Activated CD4-positive, CD25-positive, alpha-beta regulatory T cell (primary cell): ENCODE results near the gene AASDHPPT.

Experiments used
- DNase-seq, 4 experiments: peaks; one replicate each; lab custom pipeline; 2025; lab: John Stamatoyannopoulos, UW

AASDHPPT gene

DNA sequence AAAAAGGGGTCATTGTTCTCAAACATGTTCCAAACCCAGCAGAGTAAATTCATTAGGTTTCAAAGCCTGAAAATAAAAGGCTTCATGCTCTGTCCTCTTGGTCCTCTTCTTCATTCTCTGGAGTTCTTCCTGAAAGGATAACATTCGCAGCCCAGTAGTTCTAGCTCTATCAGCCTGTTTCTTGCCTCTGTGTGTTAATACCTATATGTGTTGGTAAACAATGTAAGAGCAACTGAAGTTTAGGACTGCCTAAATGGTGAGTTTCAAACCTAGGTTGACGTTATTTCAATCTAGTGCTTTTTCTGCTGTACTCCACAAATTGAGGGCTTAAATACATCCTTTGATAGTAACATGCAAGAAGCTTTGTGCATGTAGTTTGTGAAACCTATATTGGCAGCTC, 9.4 kb downstream of the AASDHPPT start:
- DNase-seq: no peak

DNA sequence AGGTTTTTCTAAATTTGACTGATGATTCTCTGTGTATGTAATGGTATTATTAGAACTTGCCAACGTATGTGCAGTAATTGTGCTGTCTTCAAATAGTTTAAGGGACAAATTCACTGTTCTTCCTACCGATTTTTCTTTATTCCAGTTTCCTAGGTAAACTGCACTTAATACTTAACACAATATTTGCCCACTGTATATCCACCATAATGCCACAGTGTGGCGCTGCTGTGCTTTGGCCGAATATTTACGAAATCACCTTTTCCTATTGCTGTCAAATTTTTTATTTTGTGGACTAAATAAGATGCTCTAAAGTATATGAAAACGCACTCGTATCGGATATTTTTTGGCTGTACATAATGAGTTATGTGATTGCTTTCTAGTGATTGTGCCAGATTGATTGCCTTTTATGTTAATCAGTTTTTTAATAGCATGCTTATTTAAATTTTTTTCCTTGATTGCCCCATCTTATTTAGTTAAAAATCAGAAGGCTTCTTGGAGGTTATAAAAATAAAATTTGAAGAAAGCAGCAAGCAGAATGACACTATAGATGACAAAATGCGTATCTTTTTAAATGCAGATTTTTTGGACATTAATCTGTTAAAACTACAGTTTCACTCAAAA, 10.5 kb downstream of the AASDHPPT start:
- peak in 1 of 4 experiments; percentile 20 for DNase-seq

DNA sequence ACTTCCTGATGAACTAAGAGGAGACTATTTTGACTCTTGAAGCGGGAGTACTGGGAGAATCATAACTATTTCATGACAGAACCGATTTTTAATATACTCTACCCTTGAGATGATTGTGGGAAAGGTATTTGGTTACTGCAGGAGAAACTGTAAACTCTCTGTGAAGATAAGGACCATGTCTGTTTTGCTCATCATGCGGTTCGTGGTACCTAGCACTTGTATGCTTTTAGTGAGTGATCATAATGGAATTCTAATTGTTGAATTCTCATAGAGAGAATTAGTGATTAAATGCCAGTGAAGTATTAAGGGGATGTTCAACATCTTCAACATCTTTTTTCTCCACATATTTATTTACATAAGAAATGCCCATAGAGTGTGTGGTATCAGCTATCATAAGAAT, 11.4 kb downstream of the AASDHPPT start:
- no peak for DNase-seq

DNA sequence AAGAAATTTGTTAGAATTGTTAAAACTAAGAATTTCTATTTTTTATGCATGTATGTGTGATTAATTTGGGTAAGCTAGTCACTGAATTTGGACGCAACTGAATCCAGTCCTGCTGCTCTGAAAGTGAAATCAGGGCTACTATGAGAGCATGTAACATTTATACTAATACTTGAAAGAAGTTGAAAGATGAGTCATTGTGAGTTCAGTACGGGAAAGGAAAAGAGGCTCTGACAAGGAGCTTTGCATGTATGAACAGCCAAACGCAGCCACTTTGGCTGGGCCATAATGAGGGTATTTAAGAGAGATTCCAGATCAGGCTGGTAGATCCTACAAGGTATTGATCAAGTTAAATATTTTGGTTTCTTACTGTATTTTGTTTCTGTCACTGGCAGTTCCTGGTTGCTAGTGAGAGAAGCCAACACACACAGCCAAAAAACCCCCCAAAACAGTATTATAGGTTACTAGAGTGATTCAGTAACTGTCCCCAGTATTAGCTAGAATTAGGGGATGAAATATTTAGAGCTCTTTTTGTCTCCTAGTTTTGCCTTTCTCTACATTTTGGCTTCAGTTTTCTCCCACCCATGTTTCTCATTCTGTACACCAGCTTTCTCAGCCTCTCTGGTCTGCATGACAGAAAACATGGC, 14.1 kb downstream of the AASDHPPT start:
- no peak for DNase-seq

DNA sequence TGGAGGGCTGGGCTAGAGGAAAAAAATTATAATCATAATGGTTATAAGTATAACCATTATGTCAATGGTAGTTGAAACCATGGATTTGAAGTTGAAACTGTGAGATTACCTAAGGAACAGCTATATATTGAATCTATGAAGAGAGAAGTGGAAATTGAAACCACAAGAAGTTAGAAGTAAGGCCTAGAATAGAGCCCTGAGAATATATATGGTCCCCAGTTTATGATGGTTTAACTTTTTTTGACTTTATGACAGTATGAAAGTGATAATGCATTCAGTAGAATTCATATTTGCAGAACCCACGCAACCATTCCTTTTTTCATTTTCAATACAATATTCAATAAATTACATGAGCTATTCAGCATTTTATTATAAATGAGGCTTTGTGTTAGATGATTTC, 15.0 kb downstream of the AASDHPPT start:
- DNase-seq: no peak

DNA sequence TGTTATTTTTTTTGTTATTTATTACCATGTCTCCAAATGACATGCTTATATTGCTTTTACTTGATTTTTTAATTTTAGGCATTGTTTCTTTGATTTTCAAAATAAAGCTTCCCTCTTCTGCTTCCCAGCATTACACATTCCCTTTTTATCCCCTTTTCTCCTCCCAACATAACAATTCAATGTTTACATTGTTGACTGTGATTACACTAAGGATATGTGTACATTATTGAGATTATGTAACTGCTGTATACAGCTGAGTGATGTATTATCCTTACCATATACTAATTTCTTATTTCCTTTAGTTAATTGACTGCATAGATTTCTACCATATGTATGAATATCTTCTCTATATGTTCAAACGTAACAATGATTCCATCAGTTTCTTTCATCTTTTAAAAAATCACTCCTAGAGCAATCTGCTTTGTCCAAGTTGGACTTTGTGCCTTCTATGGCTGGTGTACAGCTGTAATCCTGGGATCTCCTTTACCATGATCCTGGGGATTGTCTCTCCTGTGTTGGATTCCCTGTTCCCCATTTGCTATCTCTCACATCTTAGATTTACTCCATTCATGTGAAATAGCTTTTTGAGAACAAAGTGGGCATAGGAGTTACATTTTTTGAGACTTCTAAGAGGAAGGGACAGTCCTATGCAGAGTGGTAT, 21.6 kb downstream of the AASDHPPT start:
- DNase-seq: no peak

DNA sequence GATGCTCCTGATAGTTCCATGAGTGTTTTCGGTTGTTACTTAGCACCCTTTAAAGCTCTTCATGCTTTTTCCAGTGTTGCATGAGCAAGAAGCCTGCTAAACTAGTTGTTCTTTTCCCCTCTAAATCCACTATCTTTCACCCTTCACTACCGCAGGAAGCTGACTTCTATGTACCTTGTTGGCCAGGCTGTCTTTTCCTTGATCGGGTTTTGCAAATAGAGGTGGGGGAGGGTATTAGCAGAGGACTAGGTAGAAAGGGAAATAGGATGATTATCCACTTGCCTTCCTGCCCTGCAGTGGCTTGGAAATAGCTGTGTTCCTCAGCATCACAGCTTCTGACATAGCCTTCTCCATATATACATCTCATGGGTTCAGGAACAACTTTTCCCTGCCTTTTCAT, 23.9 kb downstream of the AASDHPPT start:
- no peak for DNase-seq

DNA sequence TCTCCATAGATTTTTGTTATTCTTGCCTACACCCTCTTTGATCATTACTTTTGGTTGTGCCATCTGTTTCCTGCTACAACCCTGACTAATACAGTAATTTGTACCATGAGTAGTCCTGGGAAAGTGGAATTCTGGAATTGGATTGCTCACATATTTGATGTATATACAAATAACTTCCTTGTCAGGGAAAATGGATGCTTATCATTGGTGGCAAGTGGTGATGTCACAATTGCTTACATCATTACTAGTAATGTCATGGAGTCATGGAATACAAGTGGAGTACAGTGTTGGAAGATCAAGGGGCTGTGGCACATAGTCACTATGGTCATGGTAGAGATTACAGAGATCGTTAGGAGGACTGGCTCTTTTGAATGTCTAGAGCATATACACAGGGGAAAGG, 24.4 kb downstream of the AASDHPPT start:
- no peak for DNase-seq

DNA sequence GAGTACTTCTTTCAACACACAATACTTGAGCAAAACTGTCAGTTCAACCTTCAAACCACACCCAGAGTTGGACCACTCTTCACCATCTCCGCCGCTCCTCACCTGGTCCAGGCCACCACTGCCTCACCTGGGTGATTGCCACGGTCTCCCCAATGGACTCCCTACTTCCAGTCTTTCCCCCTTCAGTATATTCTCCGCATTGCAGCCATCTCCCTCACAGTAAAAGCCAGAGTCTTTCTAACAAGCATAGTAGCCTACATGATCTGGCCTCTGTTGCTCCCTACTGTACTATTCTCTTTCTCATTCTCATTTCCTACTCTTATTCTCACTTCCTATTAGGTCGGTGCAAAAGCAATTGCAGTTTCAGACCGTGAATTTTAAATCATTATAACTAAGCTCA, 28.5 kb downstream of the AASDHPPT start:
- DNase-seq: no peak

DNA sequence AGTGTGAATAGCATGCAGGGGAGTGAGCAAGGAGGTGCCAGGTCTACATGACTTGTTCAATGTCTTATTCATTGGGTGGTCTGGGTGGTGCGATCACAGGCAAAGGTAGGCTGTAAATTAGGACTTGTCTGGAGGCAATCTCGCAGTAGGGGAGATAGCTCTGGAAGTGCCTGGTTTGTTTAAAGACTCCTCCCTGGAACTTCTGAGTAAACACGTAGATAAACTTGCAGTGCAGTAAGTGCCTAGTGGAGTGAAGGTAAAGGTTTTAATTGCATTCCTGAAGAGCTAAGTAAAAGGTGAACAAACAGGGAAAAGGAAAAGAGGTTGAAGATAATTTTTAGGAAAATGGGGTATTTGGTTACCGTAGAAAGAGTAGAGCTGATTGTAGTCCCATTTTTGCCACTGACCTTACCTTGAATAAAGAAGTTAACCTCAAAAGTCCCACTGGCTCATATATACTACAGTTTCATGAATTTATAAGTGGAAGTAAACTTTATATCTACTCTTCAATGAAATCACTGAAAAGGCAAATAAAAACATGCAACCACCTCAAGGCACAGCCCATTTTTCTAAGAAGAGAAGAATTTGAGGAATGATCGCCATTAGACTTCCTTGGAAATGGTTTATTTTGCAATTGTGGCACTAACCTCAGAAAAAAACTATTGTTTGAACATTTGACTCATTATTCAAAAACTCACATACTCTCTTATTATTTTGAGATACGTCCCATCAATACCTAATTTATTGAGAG, 44.3 kb downstream of the AASDHPPT start:
- no peak for DNase-seq

DNA sequence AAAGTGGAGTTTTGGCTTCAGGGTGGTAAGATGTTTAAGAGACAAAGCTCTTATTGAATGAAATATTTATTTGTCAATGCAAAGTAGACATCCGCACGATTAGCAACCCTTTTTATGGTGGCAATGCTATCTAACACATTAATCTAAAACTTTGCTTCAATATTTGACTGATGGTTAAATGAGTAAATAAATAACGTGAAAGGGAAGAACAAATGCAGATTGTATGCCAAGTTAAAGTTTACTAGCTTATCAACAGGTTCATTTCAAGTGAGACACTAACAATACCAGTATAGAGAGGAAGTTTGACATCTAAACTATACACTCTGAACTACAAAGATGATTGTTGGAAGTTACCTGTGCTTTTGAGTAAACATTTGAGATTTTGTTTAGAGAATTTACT, 50.1 kb downstream of the AASDHPPT start:
- DNase-seq: no peak

DNA sequence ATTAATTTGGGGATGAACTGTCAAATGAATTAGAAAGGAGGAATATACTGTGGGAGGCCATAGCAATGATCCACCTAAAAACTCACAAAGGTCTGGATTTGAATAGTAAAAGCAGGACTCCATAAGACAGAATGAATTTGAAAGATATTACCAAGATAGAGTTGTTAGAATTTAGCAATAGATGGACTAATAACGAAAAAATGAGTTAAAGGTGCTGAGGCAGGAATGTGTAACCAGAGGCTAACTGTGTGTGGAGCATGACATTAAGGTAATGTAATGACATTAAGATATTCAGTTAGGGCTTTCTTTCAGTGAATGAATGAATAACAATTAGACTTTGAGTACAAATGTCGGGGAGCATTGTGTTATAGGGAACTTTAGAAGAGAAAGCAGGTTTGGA, 51.3 kb downstream of the AASDHPPT start:
- DNase-seq: no peak

DNA sequence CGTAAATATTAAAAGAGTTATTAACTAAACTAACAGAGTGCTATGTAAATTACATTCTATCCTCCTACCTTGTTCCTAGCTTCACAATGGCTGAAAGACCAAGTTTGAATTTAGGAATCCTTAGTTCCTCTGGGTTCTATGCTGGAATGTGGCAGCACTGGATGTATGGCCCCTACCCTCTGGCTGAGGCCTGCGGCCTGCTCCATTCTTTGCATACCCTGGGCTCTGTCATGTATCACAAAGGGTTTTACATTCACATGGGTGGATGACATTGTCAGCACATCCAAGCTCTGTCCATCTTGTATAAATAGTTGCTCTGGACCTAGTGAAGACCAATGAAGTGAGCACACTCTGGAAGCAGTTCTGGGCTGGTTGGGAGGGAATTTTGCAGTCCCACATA, 54.5 kb downstream of the AASDHPPT start:
- DNase-seq: no peak

DNA sequence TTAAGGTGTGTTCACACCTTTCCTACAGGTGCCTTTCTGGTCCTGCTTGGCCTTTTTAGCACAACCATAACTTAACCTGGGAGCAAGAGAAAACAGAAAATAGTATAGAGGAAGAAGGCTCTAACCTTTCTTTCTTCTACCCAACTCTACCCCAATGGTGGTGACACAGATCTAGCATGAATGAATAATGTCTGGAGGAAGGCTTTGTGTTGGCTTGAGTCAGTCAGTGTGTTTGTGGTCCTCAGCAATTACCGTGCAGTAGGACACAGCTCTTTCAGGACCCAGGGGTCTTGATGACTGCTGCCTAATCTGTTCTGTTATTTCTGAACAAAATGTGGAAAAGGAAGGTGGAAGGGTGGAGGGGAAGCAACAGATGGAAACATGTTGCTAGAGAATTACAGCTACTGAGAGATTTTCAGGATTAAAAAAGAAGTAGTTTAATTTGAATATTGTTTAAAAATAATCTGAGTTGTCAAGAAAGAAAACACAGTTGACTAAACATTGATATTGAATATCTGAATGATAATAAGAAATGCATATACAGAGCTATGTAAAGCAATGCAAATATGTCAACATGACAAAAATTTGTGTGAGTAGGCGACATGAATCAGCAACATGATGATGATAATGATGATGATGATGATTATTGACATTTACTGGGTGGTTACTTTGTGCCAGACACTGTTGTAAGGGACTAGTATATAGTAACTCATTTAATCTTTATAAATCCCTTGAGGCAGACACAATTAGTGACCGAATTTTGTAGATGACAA, 55.3 kb downstream of the AASDHPPT start:
- no peak for DNase-seq

DNA sequence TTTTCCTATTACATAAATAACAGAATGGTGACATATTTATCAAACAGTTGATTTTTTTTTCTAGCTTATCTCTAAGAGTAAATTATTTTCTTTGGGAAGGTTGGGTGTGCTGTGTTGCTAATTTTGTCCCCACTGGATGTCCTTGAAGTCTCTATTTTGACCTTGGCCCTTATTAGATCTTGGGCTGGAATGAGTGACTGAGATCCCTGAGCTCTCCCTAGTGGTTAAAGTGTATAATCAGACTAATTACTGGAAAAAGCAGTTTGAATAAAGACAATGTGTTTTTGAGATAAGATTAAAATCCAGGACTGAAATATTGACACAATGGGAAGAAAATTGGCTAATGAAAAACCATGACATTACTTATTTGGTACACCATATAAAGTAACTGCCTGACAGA, 56.1 kb downstream of the AASDHPPT start:
- no peak for DNase-seq

DNA sequence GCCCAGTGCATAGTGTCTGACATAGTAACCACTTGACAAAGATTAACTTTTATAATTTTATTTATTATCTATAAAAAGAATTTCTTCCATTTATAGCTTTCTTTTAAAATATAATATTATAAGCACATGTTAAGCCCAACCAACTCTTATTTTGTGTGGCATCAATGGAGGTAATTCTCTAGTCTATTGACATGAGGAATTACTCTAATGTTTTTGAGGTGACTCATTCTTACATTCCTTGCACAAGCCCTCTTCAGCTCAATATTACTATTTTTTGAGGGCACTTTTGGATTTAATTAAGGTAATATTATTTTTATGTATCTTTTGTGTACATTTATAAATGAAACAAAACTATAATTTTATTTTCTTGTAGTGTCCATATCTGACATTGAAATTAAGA, 59.6 kb downstream of the AASDHPPT start:
- DNase-seq: no peak

DNA sequence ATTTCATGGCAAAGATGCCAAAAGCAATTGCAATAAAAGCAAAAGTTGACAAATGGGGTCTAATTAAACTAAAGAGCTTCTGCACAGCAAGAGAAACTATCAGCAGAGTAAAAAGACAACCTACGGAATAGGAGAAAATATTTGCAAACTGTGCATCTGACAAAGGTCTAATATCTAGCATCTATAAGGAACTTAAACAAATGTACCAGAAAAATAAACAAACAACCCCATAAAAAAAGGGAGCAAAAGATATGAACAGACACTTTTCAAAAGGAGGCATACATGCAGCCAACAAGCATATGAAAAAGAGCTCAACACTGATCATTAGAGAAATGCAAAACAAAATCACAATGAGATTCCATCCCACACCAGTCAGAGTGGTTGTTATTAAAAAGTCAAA, 60.3 kb downstream of the AASDHPPT start:
- DNase-seq: no peak
